ENCODE data around the gene RNF182. TPM values are rescaled to one million over a fixed set of nuclear protein-coding genes. Genes with fewer than 3 reads are reported as not detected.

Gene RNF182
- total and polyA plus RNA-seq, 10 of the 15 experiments (the other 5 are each of a cell fraction or from before 2014, with no cell fraction given), result not detected

DNA sequence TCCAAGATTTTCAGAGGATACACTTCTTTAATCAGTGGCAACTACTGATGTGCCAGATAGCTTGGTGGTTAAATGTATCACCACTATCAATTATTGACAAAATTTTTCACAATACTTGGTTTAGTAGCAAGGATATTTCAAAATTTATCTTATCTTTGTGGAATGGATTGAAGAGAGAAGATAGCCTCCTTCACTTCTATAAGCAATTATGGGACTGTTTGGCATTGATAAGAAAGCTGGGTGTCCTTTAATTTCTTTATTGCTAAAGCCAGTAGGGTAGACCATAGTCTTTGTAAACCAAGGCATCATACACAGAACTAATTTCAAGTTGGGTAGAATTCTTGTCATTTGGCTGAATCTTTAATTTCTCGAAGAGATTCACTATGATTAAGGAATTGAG is 4.9 kb upstream of the RNF182 start (continued):
- TF ChIP-seq MXI1 (IDR thresholded peaks at IDR 0.05; ENCODE audit: low read depth, low read length), result no peak
- no peak for TF ChIP-seq YY1 (IDR thresholded peaks at IDR 0.05; ENCODE audit: low read depth, low read length)
- TF ChIP-seq KDM1A (IDR thresholded peaks at IDR 0.05; ENCODE audit: borderline replicate concordance), result no peak
- no peak for TF ChIP-seq RUNX3 (IDR thresholded peaks at IDR 0.05; ENCODE audit: low read length)

DNA sequence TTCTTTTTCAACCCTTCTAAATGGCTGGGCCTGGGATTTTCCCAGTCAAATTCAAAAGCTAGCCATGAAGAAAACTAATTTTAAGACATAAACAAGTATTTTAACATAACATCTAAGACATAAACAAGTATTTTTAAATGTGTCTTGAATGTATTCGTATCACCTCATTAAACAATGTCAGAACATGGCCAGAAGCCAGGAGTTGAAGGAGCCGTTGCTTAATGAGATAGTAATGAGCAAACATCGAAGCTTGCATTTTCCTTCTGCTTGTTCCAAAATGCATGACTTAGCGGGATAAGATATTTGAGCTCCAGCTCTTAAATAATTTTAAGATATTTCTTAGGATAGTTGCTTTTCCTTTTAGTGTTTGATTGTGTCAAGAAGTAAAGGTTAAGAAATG is 4.2 kb upstream of the RNF182 start:
- Histone ChIP-seq H3K4me1 (ENCODE audit: control insufficient read depth, insufficient read depth, low read length) (peaks cover 3% of the 10 kb centered on the region; the same call in 1 of the 2 replicates), H3K4me3 (no peak overlapping the region), H3K4me2 (ENCODE audit: control insufficient read depth, insufficient read depth) (no peak overlapping the region), H3K9ac (ENCODE audit: control insufficient read depth, insufficient read depth, low read length) (no peak overlapping the region), H3K9me3 (replicated peaks; ENCODE audit: control insufficient read depth, insufficient read depth, low read length) (no peaks in the 10 kb centered on the region), H3K79me2 (ENCODE audit: control insufficient read depth, insufficient read depth, low read length) (no peaks in the 10 kb centered on the region), H2AFZ (ENCODE audit: control insufficient read depth, low read depth, low read length) (no peak overlapping the region), H3K27ac (ENCODE audit: control insufficient read depth, insufficient read depth) (no peak overlapping the region), H4K20me1 (ENCODE audit: control insufficient read depth, insufficient read depth) (no peaks in the 10 kb centered on the region), H3K27me3 (replicated peaks in 1 of 2; ENCODE audit: control insufficient read depth in 2 of 2, insufficient read depth in 2 of 2, low read length in 1 of 2) (peaks cover 6 to 19% of the 10 kb centered on the region in 2 experiments), H3K36me3 (ENCODE audit: control insufficient read depth in 2 of 2, insufficient read depth in 2 of 2, low read length in 1 of 2) (no peaks in the 10 kb centered on the region)
- no TSS peak for BruUV-seq (replicated peaks)
- no peak for ATAC-seq
- 26% methylated on average over 4 of the region's 4 CpGs for WGBS (ENCODE audit: insufficient coverage, insufficient replicate concordance, low lambda C conversion rate, missing lambda C conversion rate)
- ChIA-PET RAD21 (ENCODE audit: unreplicated experiment) (no interaction called here), CTCF (interaction anchor here (1.1 to 4.4 kb wide), 3 partner anchors 10 to 146 kb away, joined by 3 to 17 read pairs (median 9); no protein-coding TSS in a partner anchor), POLR2A (interaction anchor here (0.5 kb wide), 1 partner anchor 442 kb away, joined by 3 read pairs; no protein-coding TSS in a partner anchor), SMC1A (ENCODE audit: uncharacterized antibody, unreplicated experiment) (interaction anchor here (1.0 to 1.2 kb wide), 2 partner anchors 12 to 143 kb away, joined by 3 to 4 read pairs; no protein-coding TSS in a partner anchor)
- intact Hi-C loops (cut with micrococcal nuclease; ENCODE audit: unreplicated experiment), result no loop called here
- FAIRE-seq, result no peak
- DNase-seq (ENCODE audit: low read depth, low spot score), result no peak
- in situ Hi-C loops (cut with MboI), result loop anchor here (25.0 kb wide), 1 partner anchor 1542 kb away; no protein-coding TSS in a partner anchor
- TF ChIP-seq TBL1XR1 (IDR thresholded peaks at IDR 0.05; ENCODE audit: low read depth, low read length), result no peak
- TF ChIP-seq, protein P1, sequence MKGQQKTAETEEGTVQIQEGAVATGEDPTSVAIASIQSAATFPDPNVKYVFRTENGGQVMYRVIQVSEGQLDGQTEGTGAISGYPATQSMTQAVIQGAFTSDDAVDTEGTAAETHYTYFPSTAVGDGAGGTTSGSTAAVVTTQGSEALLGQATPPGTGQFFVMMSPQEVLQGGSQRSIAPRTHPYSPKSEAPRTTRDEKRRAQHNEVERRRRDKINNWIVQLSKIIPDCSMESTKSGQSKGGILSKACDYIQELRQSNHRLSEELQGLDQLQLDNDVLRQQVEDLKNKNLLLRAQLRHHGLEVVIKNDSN (IDR thresholded peaks at IDR 0.05; ENCODE audit: borderline replicate concordance, extremely low read length, insufficient read depth, low read depth, low read length), result no peak
- TF ChIP-seq CBFB (IDR thresholded peaks at IDR 0.05; ENCODE audit: low read depth), result no peak
- TF ChIP-seq, protein P2, sequence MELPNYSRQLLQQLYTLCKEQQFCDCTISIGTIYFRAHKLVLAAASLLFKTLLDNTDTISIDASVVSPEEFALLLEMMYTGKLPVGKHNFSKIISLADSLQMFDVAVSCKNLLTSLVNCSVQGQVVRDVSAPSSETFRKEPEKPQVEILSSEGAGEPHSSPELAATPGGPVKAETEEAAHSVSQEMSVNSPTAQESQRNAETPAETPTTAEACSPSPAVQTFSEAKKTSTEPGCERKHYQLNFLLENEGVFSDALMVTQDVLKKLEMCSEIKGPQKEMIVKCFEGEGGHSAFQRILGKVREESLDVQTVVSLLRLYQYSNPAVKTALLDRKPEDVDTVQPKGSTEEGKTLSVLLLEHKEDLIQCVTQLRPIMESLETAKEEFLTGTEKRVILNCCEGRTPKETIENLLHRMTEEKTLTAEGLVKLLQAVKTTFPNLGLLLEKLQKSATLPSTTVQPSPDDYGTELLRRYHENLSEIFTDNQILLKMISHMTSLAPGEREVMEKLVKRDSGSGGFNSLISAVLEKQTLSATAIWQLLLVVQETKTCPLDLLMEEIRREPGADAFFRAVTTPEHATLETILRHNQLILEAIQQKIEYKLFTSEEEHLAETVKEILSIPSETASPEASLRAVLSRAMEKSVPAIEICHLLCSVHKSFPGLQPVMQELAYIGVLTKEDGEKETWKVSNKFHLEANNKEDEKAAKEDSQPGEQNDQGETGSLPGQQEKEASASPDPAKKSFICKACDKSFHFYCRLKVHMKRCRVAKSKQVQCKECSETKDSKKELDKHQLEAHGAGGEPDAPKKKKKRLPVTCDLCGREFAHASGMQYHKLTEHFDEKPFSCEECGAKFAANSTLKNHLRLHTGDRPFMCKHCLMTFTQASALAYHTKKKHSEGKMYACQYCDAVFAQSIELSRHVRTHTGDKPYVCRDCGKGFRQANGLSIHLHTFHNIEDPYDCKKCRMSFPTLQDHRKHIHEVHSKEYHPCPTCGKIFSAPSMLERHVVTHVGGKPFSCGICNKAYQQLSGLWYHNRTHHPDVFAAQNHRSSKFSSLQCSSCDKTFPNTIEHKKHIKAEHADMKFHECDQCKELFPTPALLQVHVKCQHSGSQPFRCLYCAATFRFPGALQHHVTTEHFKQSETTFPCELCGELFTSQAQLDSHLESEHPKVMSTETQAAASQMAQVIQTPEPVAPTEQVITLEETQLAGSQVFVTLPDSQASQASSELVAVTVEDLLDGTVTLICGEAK (IDR thresholded peaks at IDR 0.05; ENCODE audit: borderline replicate concordance), result no peak
- no peak for TF ChIP-seq ZNF24 (IDR thresholded peaks at IDR 0.05)
- no peak for TF ChIP-seq EED (IDR thresholded peaks at IDR 0.05; ENCODE audit: low read depth)
- TF ChIP-seq ZNF687 (IDR thresholded peaks at IDR 0.05), result no peak
- TF ChIP-seq STAT1 (conservative IDR thresholded peaks at IDR 0.05), result no peak
- TF ChIP-seq IKZF1 (conservative IDR thresholded peaks at IDR 0.05), result no peak
